GM10266 (cell line): ENCODE results near the gene IFI30.

ENCODE experiments used
- DNase-seq: peaks from one replicate; pipeline ENCODE4 v3.0.0; 2012; ENCODE audit errors: extremely low spot score
- CTCF ChIP-seq: IDR thresholded peaks from 2 replicates; pipeline ENCODE4 v1.5.1; 2012; ENCODE audit warnings: mild to moderate bottlenecking, low read depth; ENCODE audit not compliant: control insufficient read depth, insufficient read depth; ENCODE audit errors: missing control alignments

The IFI30 gene

GRCh38 chr19:18131841-18132596 lies 41.6 kb upstream of the IFI30 start:
- TF ChIP-seq CTCF: no peak
- no peak for DNase-seq

- TF ChIP-seq CTCF: no peak
- no peak for DNase-seq
Measured at GRCh38 chr19:18135712-18136584, 37.7 kb upstream of the IFI30 start.

GRCh38 chr19:18137242-18137641 lies 36.4 kb upstream of the IFI30 start:
- no peak for DNase-seq
- no peak for TF ChIP-seq CTCF

GRCh38 chr19:18137657-18138339 lies 35.8 kb upstream of the IFI30 start:
- DNase-seq: no peak
- TF ChIP-seq CTCF: no peak

- DNase-seq: no peak
- TF ChIP-seq CTCF: no peak
Measured at GRCh38 chr19:18140473-18140872, 33.1 kb upstream of the IFI30 start.

- no peak for DNase-seq
- TF ChIP-seq CTCF: no peak
Measured at GRCh38 chr19:18141031-18141430, 32.6 kb upstream of the IFI30 start.

GRCh38 chr19:18143902-18144301 lies 29.7 kb upstream of the IFI30 start:
- no peak for TF ChIP-seq CTCF

More at GRCh38 chr19:18143902-18144301, 29.7 kb upstream of the IFI30 start:
- no peak for DNase-seq
